WTC11 (cell line): ENCODE data around the gene CTNNBIP1. TPM values are rescaled to one million over a fixed set of nuclear protein-coding genes. Genes with fewer than 3 reads are reported as not detected.
A peak's percentile ranks its signal among the peaks of the same experiment; 100 is the strongest.

ENCODE experiments used
- ATAC-seq: fragments of 200-7000 bp; cut with Tn5 transposase; 2 replicates; pipeline ENCODE4 v1.10.0; 2021; ENCODE audit warnings: mild to moderate bottlenecking, moderate library complexity
- CTCF ChIA-PET: fragments of 300-600 bp; sonication (Branson Sonifier 250); formaldehyde crosslinking; loops from one replicate; lab custom pipeline; 2021; ENCODE audit warnings: antibody characterized with exemption; lab: Charles Lee
- POLR2A ChIA-PET: fragments of 350-600 bp; sonication (Branson Sonifier 250); formaldehyde crosslinking; loops from one replicate; lab custom pipeline; 2021; ENCODE audit warnings: antibody characterized with exemption; lab: Charles Lee
- DNase-seq: peaks from one replicate; pipeline ENCODE4 v3.0.0; 2021; ENCODE audit warnings: low spot score
- H3K27ac Mint-ChIP-seq: 2 replicates; pipeline ENCODE4 v1.8.0; 2021; ENCODE audit warnings: mixed read lengths
- H3K27me3 Mint-ChIP-seq: 2 replicates; pipeline ENCODE4 v1.8.0; 2021; ENCODE audit warnings: low read depth, mild to moderate bottlenecking, moderate library complexity, mixed read lengths
- H3K36me3 Mint-ChIP-seq: 2 replicates; pipeline ENCODE4 v1.8.0; 2021; ENCODE audit warnings: mixed read lengths
- H3K4me1 Mint-ChIP-seq: 2 replicates; pipeline ENCODE4 v1.8.0; 2022; ENCODE audit warnings: mixed read lengths
- H3K4me3 Mint-ChIP-seq: 2 replicates; pipeline ENCODE4 v1.8.0; 2021; ENCODE audit warnings: mild to moderate bottlenecking, moderate library complexity, mixed read lengths
- H3K9me3 Mint-ChIP-seq: 2 replicates; pipeline ENCODE4 v1.8.0; 2021; ENCODE audit warnings: mixed read lengths
- NR3C1 ChIP-seq: sonication (generic); formaldehyde crosslinking; conservative IDR thresholded peaks from 2 replicates; pipeline ENCODE4 v1.8.1; 2023; ENCODE audit warnings: low read depth, mild to moderate bottlenecking, missing genetic modification reagents
- PRRX2 ChIP-seq: fragments of 250-450 bp; sonication (Bioruptor Pico); IDR thresholded peaks from 2 replicates; pipeline ENCODE4 v1.8.0; 2021; ENCODE audit warnings: mild to moderate bottlenecking
- SOX15 ChIP-seq: fragments of 250-450 bp; sonication (Bioruptor Pico); IDR thresholded peaks from 2 replicates; pipeline ENCODE4 v1.9.0; 2021; ENCODE audit warnings: mild to moderate bottlenecking
- ZNF263 ChIP-seq: sonication (generic); formaldehyde crosslinking; IDR thresholded peaks from 2 replicates; pipeline ENCODE4 v1.8.1; 2022; ENCODE audit warnings: low read depth, mild to moderate bottlenecking, moderate library complexity, missing genetic modification reagents
- ZNF416 ChIP-seq: fragments of 250-450 bp; sonication (Bioruptor Pico); IDR thresholded peaks from 2 replicates; pipeline ENCODE4 v1.9.0; 2021; ENCODE audit warnings: mild to moderate bottlenecking, inconsistent platforms
- ZNF423 ChIP-seq: fragments of 250-450 bp; sonication (Bioruptor Pico); IDR thresholded peaks from 2 replicates; pipeline ENCODE4 v2.1.2; 2022; ENCODE audit warnings: mild to moderate bottlenecking, moderate library complexity
- total RNA-seq: library from RNA; stranded (reverse); gene quantifications from 3 replicates; pipeline ENCODE4 v1.2.3, GENCODE V29; 2021
- TF ChIP-seq, protein P1 (sequence below): sonication (generic); formaldehyde crosslinking; conservative IDR thresholded peaks from 2 replicates; pipeline ENCODE4 v1.8.1; 2023; ENCODE audit warnings: mild to moderate bottlenecking, low read depth, missing genetic modification reagents, moderate library complexity
- TF ChIP-seq, protein P2 (sequence below): sonication (generic); formaldehyde crosslinking; IDR thresholded peaks from 2 replicates; pipeline ENCODE4 v1.8.0; 2022; ENCODE audit warnings: mild to moderate bottlenecking, missing genetic modification reagents
- TF ChIP-seq, protein P3 (sequence below): sonication (generic); formaldehyde crosslinking; IDR thresholded peaks from 2 replicates; pipeline ENCODE4 v1.8.1; 2022; ENCODE audit warnings: mild to moderate bottlenecking, moderate library complexity, missing genetic modification reagents
- TF ChIP-seq, protein P4 (sequence below): sonication (generic); formaldehyde crosslinking; IDR thresholded peaks from 2 replicates; pipeline ENCODE4 v1.8.1; 2022; ENCODE audit warnings: mild to moderate bottlenecking, missing genetic modification reagents, moderate library complexity, borderline replicate concordance
- TF ChIP-seq, protein P5 (sequence below): sonication (generic); formaldehyde crosslinking; IDR thresholded peaks from 2 replicates; pipeline ENCODE4 v1.8.1; 2023; ENCODE audit warnings: mild to moderate bottlenecking, missing genetic modification reagents, borderline replicate concordance

CTNNBIP1 gene
- total RNA-seq, 1 experiment from 2014 or later = 58.2 TPM

DNA sequence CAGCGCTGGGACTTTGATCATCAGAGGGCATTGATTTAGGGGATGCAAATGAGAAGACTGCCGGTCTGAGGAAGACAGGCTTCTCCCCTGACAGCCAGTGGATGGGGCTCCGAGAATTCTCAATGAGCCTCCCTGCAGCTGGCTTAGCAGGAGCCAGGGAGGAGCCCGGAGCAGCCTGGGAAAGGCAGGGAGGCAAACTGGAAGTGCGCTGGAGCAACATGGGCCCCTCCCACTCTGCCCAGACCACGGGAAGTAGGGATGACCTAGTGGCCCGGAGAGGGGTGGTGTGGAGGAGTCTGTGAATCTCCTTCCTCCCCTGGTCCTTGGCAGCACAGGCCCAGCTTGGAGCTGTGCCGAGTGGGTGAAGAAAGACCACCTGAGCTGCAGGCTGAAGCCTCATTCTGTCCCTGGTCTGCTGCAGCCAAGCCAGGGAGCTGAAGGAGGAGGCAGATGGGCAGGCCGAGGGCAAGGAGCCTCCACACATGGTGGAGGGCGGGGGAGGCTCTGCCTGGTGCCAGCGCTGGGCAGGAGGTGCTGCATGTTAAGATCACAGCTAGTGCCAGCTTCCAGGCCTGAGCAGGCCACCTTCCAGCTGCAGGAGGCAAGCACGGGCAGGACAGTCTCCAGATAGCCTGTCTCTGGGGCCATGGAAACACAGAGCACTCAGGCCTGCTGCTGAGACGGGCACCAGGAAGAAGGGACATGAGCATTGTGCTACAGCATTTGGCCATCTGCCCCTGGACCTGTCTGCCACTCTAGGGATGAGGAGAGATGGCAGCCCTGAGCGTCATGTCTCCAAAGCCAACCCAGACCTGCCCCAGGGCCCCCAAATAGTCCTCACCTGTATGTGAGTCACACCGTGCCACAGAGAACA lies 74.1 kb downstream of the CTNNBIP1 start:
- Mint-ChIP-seq H3K4me3 (no peak overlapping the region), H3K36me3 (no peaks in the 10 kb centered on the region), H3K27ac (peak overlapping the region; percentile 83; the same call in 1 of the 2 replicates), H3K9me3 (no peaks in the 10 kb centered on the region), H3K4me1 (peaks cover 10% of the 10 kb centered on the region), H3K27me3 (peaks cover 3% of the 10 kb centered on the region; the same call in 1 of the 2 replicates)
- ChIA-PET POLR2A (interaction anchor here (1.3 kb wide), 1 partner anchor 9 kb away, joined by 3 read pairs; no protein-coding TSS in a partner anchor), CTCF (interaction anchor here (0.5 to 2.4 kb wide), 6 partner anchors 8 to 50 kb away, joined by 3 to 16 read pairs (median 4); no protein-coding TSS in a partner anchor)
- ATAC-seq = peak; percentile 93
- TF ChIP-seq, protein P1, sequence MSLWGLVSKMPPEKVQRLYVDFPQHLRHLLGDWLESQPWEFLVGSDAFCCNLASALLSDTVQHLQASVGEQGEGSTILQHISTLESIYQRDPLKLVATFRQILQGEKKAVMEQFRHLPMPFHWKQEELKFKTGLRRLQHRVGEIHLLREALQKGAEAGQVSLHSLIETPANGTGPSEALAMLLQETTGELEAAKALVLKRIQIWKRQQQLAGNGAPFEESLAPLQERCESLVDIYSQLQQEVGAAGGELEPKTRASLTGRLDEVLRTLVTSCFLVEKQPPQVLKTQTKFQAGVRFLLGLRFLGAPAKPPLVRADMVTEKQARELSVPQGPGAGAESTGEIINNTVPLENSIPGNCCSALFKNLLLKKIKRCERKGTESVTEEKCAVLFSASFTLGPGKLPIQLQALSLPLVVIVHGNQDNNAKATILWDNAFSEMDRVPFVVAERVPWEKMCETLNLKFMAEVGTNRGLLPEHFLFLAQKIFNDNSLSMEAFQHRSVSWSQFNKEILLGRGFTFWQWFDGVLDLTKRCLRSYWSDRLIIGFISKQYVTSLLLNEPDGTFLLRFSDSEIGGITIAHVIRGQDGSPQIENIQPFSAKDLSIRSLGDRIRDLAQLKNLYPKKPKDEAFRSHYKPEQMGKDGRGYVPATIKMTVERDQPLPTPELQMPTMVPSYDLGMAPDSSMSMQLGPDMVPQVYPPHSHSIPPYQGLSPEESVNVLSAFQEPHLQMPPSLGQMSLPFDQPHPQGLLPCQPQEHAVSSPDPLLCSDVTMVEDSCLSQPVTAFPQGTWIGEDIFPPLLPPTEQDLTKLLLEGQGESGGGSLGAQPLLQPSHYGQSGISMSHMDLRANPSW (CRISPR knock-in tag) = no peak
- TF ChIP-seq ZNF263 (CRISPR knock-in tag) (peak; percentile 97), ZNF423 (CRISPR knock-in tag) (peak; percentile 19; the same call in 1 of the 2 replicates)
- TF ChIP-seq, protein P2, sequence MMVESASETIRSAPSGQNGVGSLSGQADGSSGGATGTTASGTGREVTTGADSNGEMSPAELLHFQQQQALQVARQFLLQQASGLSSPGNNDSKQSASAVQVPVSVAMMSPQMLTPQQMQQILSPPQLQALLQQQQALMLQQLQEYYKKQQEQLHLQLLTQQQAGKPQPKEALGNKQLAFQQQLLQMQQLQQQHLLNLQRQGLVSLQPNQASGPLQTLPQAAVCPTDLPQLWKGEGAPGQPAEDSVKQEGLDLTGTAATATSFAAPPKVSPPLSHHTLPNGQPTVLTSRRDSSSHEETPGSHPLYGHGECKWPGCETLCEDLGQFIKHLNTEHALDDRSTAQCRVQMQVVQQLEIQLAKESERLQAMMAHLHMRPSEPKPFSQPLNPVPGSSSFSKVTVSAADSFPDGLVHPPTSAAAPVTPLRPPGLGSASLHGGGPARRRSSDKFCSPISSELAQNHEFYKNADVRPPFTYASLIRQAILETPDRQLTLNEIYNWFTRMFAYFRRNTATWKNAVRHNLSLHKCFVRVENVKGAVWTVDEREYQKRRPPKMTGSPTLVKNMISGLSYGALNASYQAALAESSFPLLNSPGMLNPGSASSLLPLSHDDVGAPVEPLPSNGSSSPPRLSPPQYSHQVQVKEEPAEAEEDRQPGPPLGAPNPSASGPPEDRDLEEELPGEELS (CRISPR knock-in tag) = 0 out of 2 replicates have a peak, but pooled peaks have one; percentile 13
- DNase-seq = peak; percentile 73

DNA sequence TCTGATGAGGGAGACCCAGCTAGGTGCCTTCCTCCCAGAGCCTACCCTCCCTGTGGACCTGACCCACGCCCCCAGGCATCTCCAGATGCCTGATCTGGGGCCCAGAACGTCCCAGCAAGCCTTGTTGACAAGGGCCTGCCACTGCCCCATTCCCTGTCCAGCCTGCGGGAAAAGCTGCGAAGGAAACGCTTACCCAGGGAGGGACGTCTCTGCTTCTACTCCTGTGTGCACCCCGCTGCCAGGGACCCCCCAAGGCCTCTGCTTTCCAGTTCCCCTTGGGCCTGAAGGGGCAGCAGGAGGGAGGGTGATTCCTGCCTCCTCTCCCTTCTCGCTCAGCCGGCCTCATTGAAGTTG lies 74.7 kb downstream of the CTNNBIP1 start:
- peak overlapping the region; percentile 83; the same call in 1 of the 2 replicates for H3K27ac Mint-ChIP-seq
- no peaks in the 10 kb centered on the region for H3K9me3 Mint-ChIP-seq
- H3K36me3 Mint-ChIP-seq = no peaks in the 10 kb centered on the region
- ATAC-seq (peak; percentile 31), DNase-seq (no peak)
- ChIA-PET POLR2A (interaction anchor here (1.3 kb wide), 1 partner anchor 10 kb away, joined by 3 read pairs; no protein-coding TSS in a partner anchor), CTCF (interaction anchor here (0.5 to 2.4 kb wide), 6 partner anchors 8 to 68 kb away, joined by 3 to 16 read pairs (median 4); no protein-coding TSS in a partner anchor)
- H3K4me1 Mint-ChIP-seq = peaks cover 10% of the 10 kb centered on the region
- H3K4me3 Mint-ChIP-seq = peak overlapping the region; percentile 29; the same call in 1 of the 2 replicates
- peaks cover 3% of the 10 kb centered on the region; the same call in 1 of the 2 replicates for H3K27me3 Mint-ChIP-seq
- no peak for TF ChIP-seq PRRX2 (CRISPR knock-in tag)

DNA sequence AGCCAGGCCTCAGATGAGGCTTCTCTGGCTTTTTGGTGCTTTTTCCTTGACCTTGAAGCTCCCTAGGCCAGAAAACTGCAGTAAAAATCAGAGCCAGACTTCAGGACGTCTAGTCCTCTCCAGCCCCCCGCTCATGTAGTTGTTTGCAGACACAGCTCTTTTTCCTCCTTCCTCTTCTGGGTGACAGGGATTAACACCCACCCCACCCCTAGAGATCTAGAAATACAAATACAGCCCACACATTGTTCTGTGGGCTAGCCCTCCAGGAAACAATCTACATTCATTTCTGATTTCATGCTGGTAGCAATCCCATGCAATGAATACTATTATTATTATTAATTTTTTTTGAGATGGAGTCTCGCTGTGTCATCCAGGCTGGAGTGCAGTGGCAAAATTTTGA lies 76.4 kb downstream of the CTNNBIP1 start:
- POLR2A ChIA-PET = interaction anchor here (0.5 kb wide), 1 partner anchor 42 kb away, joined by 3 read pairs; no protein-coding TSS in a partner anchor
- ATAC-seq (no peak), DNase-seq (no peak)
- H3K4me1 Mint-ChIP-seq = peaks cover 10% of the 10 kb centered on the region
- TF ChIP-seq, protein P3, sequence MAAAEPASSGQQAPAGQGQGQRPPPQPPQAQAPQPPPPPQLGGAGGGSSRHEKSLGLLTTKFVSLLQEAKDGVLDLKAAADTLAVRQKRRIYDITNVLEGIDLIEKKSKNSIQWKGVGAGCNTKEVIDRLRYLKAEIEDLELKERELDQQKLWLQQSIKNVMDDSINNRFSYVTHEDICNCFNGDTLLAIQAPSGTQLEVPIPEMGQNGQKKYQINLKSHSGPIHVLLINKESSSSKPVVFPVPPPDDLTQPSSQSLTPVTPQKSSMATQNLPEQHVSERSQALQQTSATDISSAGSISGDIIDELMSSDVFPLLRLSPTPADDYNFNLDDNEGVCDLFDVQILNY = no peak
- TF ChIP-seq, protein P4, sequence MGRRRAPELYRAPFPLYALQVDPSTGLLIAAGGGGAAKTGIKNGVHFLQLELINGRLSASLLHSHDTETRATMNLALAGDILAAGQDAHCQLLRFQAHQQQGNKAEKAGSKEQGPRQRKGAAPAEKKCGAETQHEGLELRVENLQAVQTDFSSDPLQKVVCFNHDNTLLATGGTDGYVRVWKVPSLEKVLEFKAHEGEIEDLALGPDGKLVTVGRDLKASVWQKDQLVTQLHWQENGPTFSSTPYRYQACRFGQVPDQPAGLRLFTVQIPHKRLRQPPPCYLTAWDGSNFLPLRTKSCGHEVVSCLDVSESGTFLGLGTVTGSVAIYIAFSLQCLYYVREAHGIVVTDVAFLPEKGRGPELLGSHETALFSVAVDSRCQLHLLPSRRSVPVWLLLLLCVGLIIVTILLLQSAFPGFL (CRISPR knock-in tag) = no peak
- TF ChIP-seq NR3C1 (no peak), ZNF416 (no peak), SOX15 (no peak)
- TF ChIP-seq, protein P5, sequence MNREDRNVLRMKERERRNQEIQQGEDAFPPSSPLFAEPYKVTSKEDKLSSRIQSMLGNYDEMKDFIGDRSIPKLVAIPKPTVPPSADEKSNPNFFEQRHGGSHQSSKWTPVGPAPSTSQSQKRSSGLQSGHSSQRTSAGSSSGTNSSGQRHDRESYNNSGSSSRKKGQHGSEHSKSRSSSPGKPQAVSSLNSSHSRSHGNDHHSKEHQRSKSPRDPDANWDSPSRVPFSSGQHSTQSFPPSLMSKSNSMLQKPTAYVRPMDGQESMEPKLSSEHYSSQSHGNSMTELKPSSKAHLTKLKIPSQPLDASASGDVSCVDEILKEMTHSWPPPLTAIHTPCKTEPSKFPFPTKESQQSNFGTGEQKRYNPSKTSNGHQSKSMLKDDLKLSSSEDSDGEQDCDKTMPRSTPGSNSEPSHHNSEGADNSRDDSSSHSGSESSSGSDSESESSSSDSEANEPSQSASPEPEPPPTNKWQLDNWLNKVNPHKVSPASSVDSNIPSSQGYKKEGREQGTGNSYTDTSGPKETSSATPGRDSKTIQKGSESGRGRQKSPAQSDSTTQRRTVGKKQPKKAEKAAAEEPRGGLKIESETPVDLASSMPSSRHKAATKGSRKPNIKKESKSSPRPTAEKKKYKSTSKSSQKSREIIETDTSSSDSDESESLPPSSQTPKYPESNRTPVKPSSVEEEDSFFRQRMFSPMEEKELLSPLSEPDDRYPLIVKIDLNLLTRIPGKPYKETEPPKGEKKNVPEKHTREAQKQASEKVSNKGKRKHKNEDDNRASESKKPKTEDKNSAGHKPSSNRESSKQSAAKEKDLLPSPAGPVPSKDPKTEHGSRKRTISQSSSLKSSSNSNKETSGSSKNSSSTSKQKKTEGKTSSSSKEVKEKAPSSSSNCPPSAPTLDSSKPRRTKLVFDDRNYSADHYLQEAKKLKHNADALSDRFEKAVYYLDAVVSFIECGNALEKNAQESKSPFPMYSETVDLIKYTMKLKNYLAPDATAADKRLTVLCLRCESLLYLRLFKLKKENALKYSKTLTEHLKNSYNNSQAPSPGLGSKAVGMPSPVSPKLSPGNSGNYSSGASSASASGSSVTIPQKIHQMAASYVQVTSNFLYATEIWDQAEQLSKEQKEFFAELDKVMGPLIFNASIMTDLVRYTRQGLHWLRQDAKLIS (CRISPR knock-in tag) = no peak
- no peaks in the 10 kb centered on the region for H3K36me3 Mint-ChIP-seq
- H3K9me3 Mint-ChIP-seq = no peaks in the 10 kb centered on the region
- CTCF ChIA-PET = interaction anchor here (1.0 to 1.1 kb wide), 2 partner anchors 9 to 49 kb away, joined by 3 to 4 read pairs; no protein-coding TSS in a partner anchor
- H3K4me3 Mint-ChIP-seq = no peak overlapping the region
- no peak overlapping the region for H3K27ac Mint-ChIP-seq
- peaks cover 3% of the 10 kb centered on the region; the same call in 1 of the 2 replicates for H3K27me3 Mint-ChIP-seq
